ENCODE results near the gene TTC22. TPM values are rescaled to one million over a fixed set of nuclear protein-coding genes. Genes with fewer than 3 reads are reported as not detected.

The TTC22 gene
- total and polyA plus RNA-seq, 4 experiments from 2014 or later, result 1.4 to 19.0 (median 12.1) TPM

GRCh38 chr1:54816130-54816529, 15.0 kb upstream of the TTC22 start:
- Histone ChIP-seq H3K27me3 (ENCODE audit: insufficient read depth, low read length) (no peaks in the 10 kb centered on the region), H3K4me3 (ENCODE audit: low read length in 2 of 2) (no peak overlapping the region)
- no peak overlapping the region for H3K4me3 Mint-ChIP-seq

DNA sequence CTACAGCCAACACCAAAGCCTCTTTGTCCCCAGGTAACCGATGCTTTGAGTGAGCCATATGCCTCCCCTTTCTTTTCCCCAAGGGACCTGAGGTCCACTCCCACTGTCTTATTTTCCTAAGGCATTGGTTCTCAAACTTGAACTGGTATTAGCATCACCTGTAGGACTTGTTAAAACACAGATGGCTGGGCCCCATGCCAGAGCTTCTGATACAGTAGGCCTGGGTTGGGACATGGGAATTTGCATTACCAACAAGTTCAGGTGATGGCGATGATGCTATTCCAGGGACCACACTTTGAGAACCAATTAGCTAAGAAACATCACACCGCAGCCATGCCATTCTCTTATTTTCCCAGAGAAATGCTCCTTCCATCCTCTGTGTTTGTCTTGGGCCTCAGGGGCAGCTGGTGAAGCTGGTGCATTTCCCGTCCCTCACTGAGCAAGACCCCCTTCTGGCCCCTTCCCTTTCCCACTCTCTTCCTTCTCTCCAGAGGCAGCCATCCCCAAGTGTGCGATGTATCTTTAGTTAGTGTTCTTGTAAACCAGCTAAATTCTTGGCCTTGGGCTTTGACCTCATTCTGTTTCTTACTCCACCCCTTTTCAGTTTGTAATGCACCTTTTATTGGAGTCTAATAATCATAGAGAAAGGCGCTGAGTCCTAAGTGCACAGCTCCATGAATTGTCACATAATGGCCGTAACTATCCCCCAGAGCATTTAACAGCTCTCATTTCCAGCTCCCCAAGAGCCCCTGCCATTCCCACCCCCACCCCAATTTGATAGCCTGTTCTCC, 14.2 kb upstream of the TTC22 start:
- Histone ChIP-seq H3K4me3 (ENCODE audit: low read length in 2 of 2) (no peak overlapping the region), H3K27ac (ENCODE audit: low read depth, low read length) (no peak overlapping the region), H3K27me3 (ENCODE audit: insufficient read depth, low read length) (no peaks in the 10 kb centered on the region), H3K4me1 (ENCODE audit: insufficient read depth, low read length) (no peaks in the 10 kb centered on the region), H3K9me3 (ENCODE audit: control insufficient read depth in 1 of 2, low read length in 2 of 2) (no peaks in the 10 kb centered on the region), H3K36me3 (ENCODE audit: insufficient read depth, low read length) (no peaks in the 10 kb centered on the region)
- CTCF ChIA-PET (ENCODE audit: partially characterized antibody), result interaction anchor here (1.2 to 1.8 kb wide), 3 partner anchors 11 to 316 kb away, joined by 4 to 7 read pairs (median 5); no protein-coding TSS in a partner anchor
- no peak for DNase-seq
- intact Hi-C loops (cut with micrococcal nuclease), result no loop called here
- H3K4me1 Mint-ChIP-seq, result peaks cover 4 to 10% (median 7%) of the 10 kb centered on the region in 4 donors
- POLR2A ChIA-PET (ENCODE audit: partially characterized antibody), result interaction anchor here (0.6 kb wide), 1 partner anchor 98 kb away, joined by 3 read pairs; no protein-coding TSS in a partner anchor
- H3K27ac Mint-ChIP-seq, result no peak overlapping the region
- H3K36me3 Mint-ChIP-seq, result no peaks in the 10 kb centered on the region
- no peaks in the 10 kb centered on the region for H3K9me3 Mint-ChIP-seq
- no peak overlapping the region for H3K4me3 Mint-ChIP-seq
- H3K27me3 Mint-ChIP-seq, result peaks cover 0 to 3% of the 10 kb centered on the region in 2 donors

More at GRCh38 chr1:54816130-54816529, 15.0 kb upstream of the TTC22 start:
- ChIA-PET POLR2A (ENCODE audit: partially characterized antibody) (no interaction called here), CTCF (ENCODE audit: partially characterized antibody) (interaction anchor here (1.2 kb wide), 1 partner anchor 15 kb away, joined by 5 read pairs; no protein-coding TSS in a partner anchor)
- Histone ChIP-seq H3K36me3 (ENCODE audit: insufficient read depth, low read length) (no peaks in the 10 kb centered on the region), H3K27ac (ENCODE audit: low read depth, low read length) (no peak overlapping the region), H3K4me1 (ENCODE audit: insufficient read depth, low read length) (no peaks in the 10 kb centered on the region), H3K9me3 (ENCODE audit: control insufficient read depth in 1 of 2, low read length in 2 of 2) (no peaks in the 10 kb centered on the region)
- Mint-ChIP-seq H3K27ac (no peak overlapping the region), H3K9me3 (no peaks in the 10 kb centered on the region), H3K36me3 (no peaks in the 10 kb centered on the region), H3K27me3 (no peaks in the 10 kb centered on the region), H3K4me1 (peaks cover 0 to 8% (median 5%) of the 10 kb centered on the region in 4 donors)
- no peak for DNase-seq
- intact Hi-C loops (cut with micrococcal nuclease), result no loop called here

DNA sequence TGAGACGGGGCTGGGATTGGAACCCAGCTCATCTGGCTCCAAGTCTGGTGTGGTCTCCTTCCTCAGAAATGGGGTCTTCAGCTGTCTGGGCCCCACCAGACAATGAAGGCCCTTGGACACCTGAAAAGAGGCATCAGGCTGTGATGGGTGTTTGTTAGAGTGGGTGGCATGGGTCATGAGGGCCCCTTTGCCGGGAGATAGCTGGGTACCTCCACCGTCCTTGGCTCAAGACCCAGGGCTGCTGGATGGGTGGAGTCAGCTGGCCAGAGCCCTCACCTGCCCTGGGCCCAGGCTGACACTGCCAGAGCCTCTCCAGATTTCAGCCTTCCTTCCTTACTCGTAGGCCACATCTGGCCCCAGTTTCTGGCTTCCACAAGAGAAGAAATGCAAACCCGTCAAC, 13.4 kb upstream of the TTC22 start:
- Mint-ChIP-seq H3K4me1 (peaks cover 4 to 10% (median 5%) of the 10 kb centered on the region in 4 donors), H3K9me3 (no peaks in the 10 kb centered on the region), H3K36me3 (no peaks in the 10 kb centered on the region), H3K27ac (no peak overlapping the region), H3K4me3 (no peak overlapping the region), H3K27me3 (peaks cover 0 to 3% of the 10 kb centered on the region in 2 donors)
- POLR2A ChIA-PET (ENCODE audit: partially characterized antibody), result no interaction called here
- no peaks in the 10 kb centered on the region for H3K4me1 ChIP-seq (ENCODE audit: insufficient read depth, low read length)
- no peaks in the 10 kb centered on the region for H3K9me3 ChIP-seq (ENCODE audit: control insufficient read depth in 1 of 2, low read length in 2 of 2)
- CTCF ChIA-PET (ENCODE audit: partially characterized antibody), result interaction anchor here (1.1 to 1.8 kb wide), 3 partner anchors 10 to 315 kb away, joined by 4 to 7 read pairs (median 6); partner anchors contain the start of gene TTC22
- H3K36me3 ChIP-seq (ENCODE audit: insufficient read depth, low read length), result no peaks in the 10 kb centered on the region
- DNase-seq, result no peak
- no peak overlapping the region for H3K27ac ChIP-seq (ENCODE audit: low read depth, low read length)
- no peaks in the 10 kb centered on the region for H3K27me3 ChIP-seq (ENCODE audit: insufficient read depth, low read length)
- intact Hi-C loops (cut with micrococcal nuclease), result no loop called here
- no peak overlapping the region for H3K4me3 ChIP-seq (ENCODE audit: low read length in 2 of 2)

GRCh38 chr1:54814126-54814498, 13.0 kb upstream of the TTC22 start:
- Mint-ChIP-seq H3K9me3 (no peaks in the 10 kb centered on the region), H3K4me1 (peaks cover 4 to 10% (median 5%) of the 10 kb centered on the region in 4 donors), H3K27ac (no peak overlapping the region), H3K36me3 (no peaks in the 10 kb centered on the region), H3K27me3 (peaks cover 0 to 3% of the 10 kb centered on the region in 2 donors), H3K4me3 (no peak overlapping the region)
- DNase-seq, result no peak
- Histone ChIP-seq H3K4me3 (ENCODE audit: low read length in 2 of 2) (no peak overlapping the region), H3K36me3 (ENCODE audit: insufficient read depth, low read length) (no peaks in the 10 kb centered on the region), H3K9me3 (ENCODE audit: control insufficient read depth in 1 of 2, low read length in 2 of 2) (no peaks in the 10 kb centered on the region), H3K27me3 (ENCODE audit: insufficient read depth, low read length) (no peaks in the 10 kb centered on the region), H3K27ac (ENCODE audit: low read depth, low read length) (no peak overlapping the region), H3K4me1 (ENCODE audit: insufficient read depth, low read length) (no peaks in the 10 kb centered on the region)
- ChIA-PET POLR2A (ENCODE audit: partially characterized antibody) (no interaction called here), CTCF (ENCODE audit: partially characterized antibody) (interaction anchor here (0.9 to 1.8 kb wide), 4 partner anchors 10 to 315 kb away, joined by 3 to 7 read pairs (median 5); partner anchors contain the start of gene TTC22)
- intact Hi-C loops (cut with micrococcal nuclease), result no loop called here

GRCh38 chr1:54813485-54814125, 12.5 kb upstream of the TTC22 start:
- no peaks in the 10 kb centered on the region for H3K27me3 ChIP-seq (ENCODE audit: insufficient read depth, low read length)
- ChIA-PET CTCF (ENCODE audit: partially characterized antibody) (interaction anchor here (0.9 to 1.8 kb wide), 3 partner anchors 9 to 141 kb away, joined by 3 to 6 read pairs (median 4); partner anchors contain the start of gene TTC22), POLR2A (ENCODE audit: partially characterized antibody) (no interaction called here)
- H3K36me3 ChIP-seq (ENCODE audit: insufficient read depth, low read length), result no peaks in the 10 kb centered on the region
- Mint-ChIP-seq H3K27ac (no peak overlapping the region), H3K27me3 (peaks cover 0 to 3% of the 10 kb centered on the region in 2 donors), H3K36me3 (no peaks in the 10 kb centered on the region), H3K4me3 (peak overlapping the region in 1 of 8 donors; percentile 14), H3K4me1 (peaks cover 4 to 10% (median 5%) of the 10 kb centered on the region in 4 donors), H3K9me3 (no peaks in the 10 kb centered on the region)
- intact Hi-C loops (cut with micrococcal nuclease), result no loop called here
- no peaks in the 10 kb centered on the region for H3K9me3 ChIP-seq (ENCODE audit: control insufficient read depth in 1 of 2, low read length in 2 of 2)
- no peak for DNase-seq
- H3K4me1 ChIP-seq (ENCODE audit: insufficient read depth, low read length), result no peaks in the 10 kb centered on the region
- H3K27ac ChIP-seq (ENCODE audit: low read depth, low read length), result no peak overlapping the region
- H3K4me3 ChIP-seq (ENCODE audit: low read length in 2 of 2), result no peak overlapping the region

DNA sequence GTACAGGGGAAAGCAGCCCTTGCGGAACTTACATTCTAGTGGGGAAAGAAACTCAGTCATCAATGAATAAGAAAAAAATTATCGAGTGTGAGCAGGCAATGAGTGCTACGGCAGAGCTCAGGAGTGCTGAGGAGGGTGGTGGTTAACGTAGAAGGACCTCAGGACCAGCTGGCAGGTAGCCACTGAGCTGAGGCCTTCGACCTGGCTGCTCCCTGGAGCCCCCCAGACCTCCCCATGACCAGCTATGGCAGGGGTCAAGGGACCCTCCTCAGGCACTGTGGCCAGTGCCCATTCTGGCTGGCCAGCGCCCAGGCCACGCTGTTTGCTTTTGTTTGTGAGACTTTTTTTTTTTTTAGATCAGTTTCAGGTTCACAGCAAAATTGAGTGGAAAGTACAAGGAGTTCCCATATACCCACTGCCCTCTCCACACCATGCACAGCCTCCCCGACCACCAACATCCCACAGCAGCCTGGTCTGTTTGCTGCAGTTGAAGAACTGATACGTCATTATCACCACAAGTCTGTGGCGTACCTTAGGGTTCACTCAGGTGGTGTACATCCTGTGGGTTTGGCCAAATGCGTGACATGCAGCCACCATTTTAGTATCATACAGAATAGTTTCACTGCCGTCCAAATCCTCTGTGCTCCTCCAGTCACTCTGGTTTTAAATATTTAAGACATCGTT, 11.8 kb upstream of the TTC22 start:
- Histone ChIP-seq H3K27ac (ENCODE audit: low read depth, low read length) (no peak overlapping the region), H3K27me3 (ENCODE audit: insufficient read depth, low read length) (no peaks in the 10 kb centered on the region), H3K4me1 (ENCODE audit: insufficient read depth, low read length) (no peaks in the 10 kb centered on the region), H3K4me3 (ENCODE audit: low read length in 2 of 2) (no peak overlapping the region), H3K9me3 (ENCODE audit: control insufficient read depth in 1 of 2, low read length in 2 of 2) (no peaks in the 10 kb centered on the region), H3K36me3 (ENCODE audit: insufficient read depth, low read length) (no peaks in the 10 kb centered on the region)
- Mint-ChIP-seq H3K36me3 (no peaks in the 10 kb centered on the region), H3K27me3 (peaks cover 0 to 3% of the 10 kb centered on the region in 2 donors), H3K27ac (no peak overlapping the region), H3K4me3 (no peak overlapping the region), H3K9me3 (no peaks in the 10 kb centered on the region), H3K4me1 (peaks cover 1 to 9% (median 6%) of the 10 kb centered on the region in 4 donors)
- ChIA-PET POLR2A (ENCODE audit: partially characterized antibody) (no interaction called here), CTCF (ENCODE audit: partially characterized antibody) (interaction anchor here (0.9 to 1.6 kb wide), 4 partner anchors 12 to 535 kb away, joined by 3 to 5 read pairs (median 4); partner anchors contain the start of gene TTC22)
- no peak for DNase-seq
- intact Hi-C loops (cut with micrococcal nuclease), result no loop called here
